ENCODE results near the gene ROPN1B.
"Not testable (repeated sequence)": the region's sequence is repeated elsewhere in the genome, so short reads cannot be mapped to it uniquely, and the experiment has no call there.

The ROPN1B gene

GRCh38 chr3:125958511-125959316 lies 10.3 kb upstream of the ROPN1B start:
- DNase-seq (ENCODE audit: low read depth), result no peak

GRCh38 chr3:125959317-125960065 lies 9.5 kb upstream of the ROPN1B start:
- DNase-seq (ENCODE audit: low read depth), result no peak

GRCh38 chr3:125960066-125960424 lies 8.9 kb upstream of the ROPN1B start:
- no peak for DNase-seq (ENCODE audit: low read depth)

- DNase-seq (ENCODE audit: low read depth), result no peak
Measured at GRCh38 chr3:125960456-125961288, 8.3 kb upstream of the ROPN1B start.

GRCh38 chr3:125961289-125961589 lies 7.7 kb upstream of the ROPN1B start:
- no peak for DNase-seq (ENCODE audit: low read depth)

GRCh38 chr3:125963834-125964233 lies 5.1 kb upstream of the ROPN1B start:
- not testable (repeated sequence) for DNase-seq (ENCODE audit: low read depth)

GRCh38 chr3:125965505-125965904 lies 3.5 kb upstream of the ROPN1B start:
- no peak for DNase-seq (ENCODE audit: low read depth)

- no peak for DNase-seq (ENCODE audit: low read depth)
Measured at GRCh38 chr3:125967156-125967555, 1.8 kb upstream of the ROPN1B start.

GRCh38 chr3:125968121-125968520 lies 857 bp upstream of the ROPN1B start:
- DNase-seq (ENCODE audit: low read depth), result not testable (repeated sequence)

- not testable (repeated sequence) for DNase-seq (ENCODE audit: low read depth)
Measured at GRCh38 chr3:125971997-125972944, 3.3 kb downstream of the ROPN1B start.

- DNase-seq (ENCODE audit: low read depth), result not testable (repeated sequence)
Measured at GRCh38 chr3:125975245-125976002, 6.4 kb downstream of the ROPN1B start.

GRCh38 chr3:125976003-125976390 lies 7.0 kb downstream of the ROPN1B start:
- DNase-seq (ENCODE audit: low read depth), result not testable (repeated sequence)

GRCh38 chr3:125977104-125977503 lies 8.1 kb downstream of the ROPN1B start:
- DNase-seq (ENCODE audit: low read depth), result not testable (repeated sequence)

GRCh38 chr3:125984951-125985350 lies 16.0 kb downstream of the ROPN1B start:
- DNase-seq (ENCODE audit: low read depth), result not testable (repeated sequence)

GRCh38 chr3:125990253-125990970 lies 21.4 kb downstream of the ROPN1B start:
- DNase-seq (ENCODE audit: low read depth), result peak; percentile 93

GRCh38 chr3:125996751-125997150 lies 27.8 kb downstream of the ROPN1B start:
- not testable (repeated sequence) for DNase-seq (ENCODE audit: low read depth)

- DNase-seq (ENCODE audit: low read depth), result no peak
Measured at GRCh38 chr3:126002189-126002588, 33.2 kb downstream of the ROPN1B start.

- no peak for DNase-seq (ENCODE audit: low read depth)
Measured at GRCh38 chr3:126003447-126004190, 34.6 kb downstream of the ROPN1B start.

- DNase-seq (ENCODE audit: low read depth), result no peak
Measured at GRCh38 chr3:126004217-126004616, 35.2 kb downstream of the ROPN1B start.

All from iris pigment epithelial cell (primary cell).